Measurements from ENCODE around the gene SLAMF8.

DNA sequence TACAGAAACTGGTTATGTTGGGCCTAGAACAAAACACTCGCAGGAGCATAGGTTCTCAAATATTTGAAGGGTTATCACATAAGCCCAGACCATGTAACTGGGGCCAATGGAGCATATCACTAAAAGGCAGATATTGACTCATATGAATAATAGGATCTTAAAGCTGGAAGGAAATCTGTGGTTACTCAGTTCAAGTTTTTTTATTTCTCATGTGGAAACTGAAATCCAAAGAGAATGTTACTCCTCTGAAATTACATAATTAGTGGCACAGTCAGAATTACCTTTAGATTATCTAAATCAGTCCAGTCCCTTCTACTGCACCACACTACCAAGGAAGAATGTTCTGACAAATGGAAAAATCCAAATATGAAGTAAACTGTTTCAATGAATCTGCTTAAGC is 12.0 kb downstream of the SLAMF8 start:
- TF ChIP-seq CTCF (IDR thresholded peaks at IDR 0.05; ENCODE audit: low read depth, low read length, poor library complexity, severe bottlenecking), result no peak
- no peak for TF ChIP-seq EZH2phosphoT487 (IDR thresholded peaks at IDR 0.05; ENCODE audit: borderline replicate concordance, low read length)
